Ishikawa (cell line): ENCODE results near the gene LUC7L3.

ENCODE experiments used
- CEBPB ChIP-seq: IDR thresholded peaks from 2 replicates; pipeline ENCODE4 v1.6.1; 2012
- CREB1 ChIP-seq: IDR thresholded peaks from 2 replicates; pipeline ENCODE4 v1.6.1; 2012; ENCODE audit warnings: low read depth
- EP300 ChIP-seq: IDR thresholded peaks from 2 replicates; pipeline ENCODE4 v1.6.1; 2012; ENCODE audit warnings: borderline replicate concordance
- FOXM1 ChIP-seq: IDR thresholded peaks from 2 replicates; pipeline ENCODE4 v1.6.1; 2012; ENCODE audit warnings: low read depth, borderline replicate concordance
- NFIC ChIP-seq: IDR thresholded peaks from 2 replicates; pipeline ENCODE4 v1.6.1; 2012
- REST ChIP-seq: IDR thresholded peaks from 2 replicates; pipeline ENCODE4 v1.6.1; 2012; ENCODE audit warnings: low read depth, mild to moderate bottlenecking
- TAF1 ChIP-seq: IDR thresholded peaks from 2 replicates; pipeline ENCODE4 v1.6.1; 2012; ENCODE audit warnings: low read depth, mild to moderate bottlenecking
- TCF12 ChIP-seq: IDR thresholded peaks from 2 replicates; pipeline ENCODE4 v1.6.1; 2012; ENCODE audit warnings: low read depth
- TEAD4 ChIP-seq: IDR thresholded peaks from 2 replicates; pipeline ENCODE4 v1.6.1; 2012
- USF1 ChIP-seq: IDR thresholded peaks from 2 replicates; pipeline ENCODE4 v1.6.1; 2012

LUC7L3 gene

GRCh38 chr17:50802609-50803571 is 83.5 kb downstream of the LUC7L3 start:
- TF ChIP-seq CREB1 (no peak), CEBPB (no peak), TAF1 (no peak), TEAD4 (no peak)

- TF ChIP-seq EP300 (no peak), CREB1 (no peak), USF1 (no peak), NFIC (no peak)
Measured at GRCh38 chr17:50803676-50804075, 84.3 kb downstream of the LUC7L3 start.

- TF ChIP-seq REST = no peak
- no peak for TF ChIP-seq FOXM1
- TF ChIP-seq TCF12 = no peak
- no peak for TF ChIP-seq TEAD4
- no peak for TF ChIP-seq USF1
- TF ChIP-seq EP300 = no peak
Measured at GRCh38 chr17:50805486-50805885, 86.1 kb downstream of the LUC7L3 start.
